H1 (cell line): Measurements from ENCODE around the gene SOWAHC.

Experiments
- EZH2 ChIP-seq: fragments of 200-600 bp; sonication (generic); IDR thresholded peaks from 2 replicates; pipeline ENCODE4 v1.7.1; 2012; ENCODE audit warnings: low read depth, mild to moderate bottlenecking, moderate library complexity, low read length, inconsistent platforms; ENCODE audit not compliant: severe bottlenecking
- RAD21 ChIP-seq, 2 experiments: IDR thresholded peaks in 1 of 2; conservative IDR thresholded peaks in 1 of 2; 2 replicates each; pipeline ENCODE4 v1.6.1; 2011; ENCODE audit warnings: low read depth in 2 of 2, low read length in 2 of 2, improper control_type of control experiment in 1 of 2, inconsistent platforms in 1 of 2, mild to moderate bottlenecking in 1 of 2, moderate library complexity in 1 of 2
- SP2 ChIP-seq: IDR thresholded peaks from 2 replicates; pipeline ENCODE4 v1.6.1; 2012; ENCODE audit warnings: mild to moderate bottlenecking, low read length, inconsistent platforms
- SRF ChIP-seq: IDR thresholded peaks from 2 replicates; pipeline ENCODE4 v1.6.1; 2011; ENCODE audit warnings: mild to moderate bottlenecking, low read depth, low read length, moderate library complexity
- SUZ12 ChIP-seq: fragments of 200-600 bp; sonication (generic); IDR thresholded peaks from 2 replicates; pipeline ENCODE4 v1.6.1; 2012; ENCODE audit warnings: mild to moderate bottlenecking, inconsistent platforms, low read length, moderate library complexity, mixed read lengths
- TF ChIP-seq, protein P1 (sequence below), 3 experiments: IDR thresholded peaks; 1 replicate in 2 of 3; 2 replicates in 1 of 3; pipeline versions ENCODE4 v1.5.1 to v1.6.1; 2011; ENCODE audit warnings: low read length in 3 of 3, mild to moderate bottlenecking in 3 of 3, inconsistent platforms in 2 of 3, low read depth in 1 of 3, moderate library complexity in 1 of 3; ENCODE audit not compliant: insufficient read depth in 1 of 3; ENCODE audit errors: control extremely low read depth in 1 of 3

DNA sequence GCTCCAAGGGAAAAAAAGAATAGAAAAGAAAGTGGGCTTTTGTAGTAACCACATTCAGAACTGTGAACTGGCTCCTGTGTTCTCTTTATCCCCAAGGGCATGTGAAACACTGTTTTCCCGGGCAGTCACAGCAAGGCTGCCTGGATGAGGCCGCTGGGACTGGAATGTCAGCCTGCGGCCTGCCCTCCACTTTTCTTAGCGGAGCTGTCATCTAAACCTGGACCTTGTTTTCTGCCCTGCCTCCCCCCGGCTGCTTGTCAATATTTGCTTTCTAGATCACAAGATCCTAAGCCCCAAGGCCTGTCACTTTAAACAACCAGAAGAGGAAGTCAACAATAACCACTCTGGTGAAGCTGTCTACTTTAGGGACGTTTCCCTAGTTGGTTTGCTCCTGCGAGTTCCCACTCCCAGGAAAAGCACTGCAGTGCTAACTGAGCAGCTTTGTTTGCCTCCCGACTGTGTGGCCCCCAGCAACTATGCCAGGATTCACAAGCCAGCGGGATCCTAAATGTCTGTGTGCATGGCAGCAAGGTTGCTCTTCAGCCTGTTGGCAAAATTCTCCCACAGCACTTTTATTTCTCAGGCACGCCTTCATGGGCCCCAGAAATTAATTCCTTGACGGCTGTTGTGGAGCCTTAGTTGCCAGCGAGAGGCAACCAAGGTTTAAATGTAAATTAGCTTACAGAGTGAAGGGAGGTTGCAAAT is 30.6 kb downstream of the SOWAHC start:
- TF ChIP-seq SP2: no peak
- TF ChIP-seq RAD21 (IDR thresholded peaks at IDR 0.05 in 1 of 2, conservative IDR thresholded peaks at IDR 0.05 in 1 of 2; ENCODE audit: low read depth in 2 of 2, low read length in 2 of 2): no peak
- TF ChIP-seq, protein P1, sequence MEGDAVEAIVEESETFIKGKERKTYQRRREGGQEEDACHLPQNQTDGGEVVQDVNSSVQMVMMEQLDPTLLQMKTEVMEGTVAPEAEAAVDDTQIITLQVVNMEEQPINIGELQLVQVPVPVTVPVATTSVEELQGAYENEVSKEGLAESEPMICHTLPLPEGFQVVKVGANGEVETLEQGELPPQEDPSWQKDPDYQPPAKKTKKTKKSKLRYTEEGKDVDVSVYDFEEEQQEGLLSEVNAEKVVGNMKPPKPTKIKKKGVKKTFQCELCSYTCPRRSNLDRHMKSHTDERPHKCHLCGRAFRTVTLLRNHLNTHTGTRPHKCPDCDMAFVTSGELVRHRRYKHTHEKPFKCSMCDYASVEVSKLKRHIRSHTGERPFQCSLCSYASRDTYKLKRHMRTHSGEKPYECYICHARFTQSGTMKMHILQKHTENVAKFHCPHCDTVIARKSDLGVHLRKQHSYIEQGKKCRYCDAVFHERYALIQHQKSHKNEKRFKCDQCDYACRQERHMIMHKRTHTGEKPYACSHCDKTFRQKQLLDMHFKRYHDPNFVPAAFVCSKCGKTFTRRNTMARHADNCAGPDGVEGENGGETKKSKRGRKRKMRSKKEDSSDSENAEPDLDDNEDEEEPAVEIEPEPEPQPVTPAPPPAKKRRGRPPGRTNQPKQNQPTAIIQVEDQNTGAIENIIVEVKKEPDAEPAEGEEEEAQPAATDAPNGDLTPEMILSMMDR (IDR thresholded peaks at IDR 0.05; ENCODE audit: control extremely low read depth in 1 of 3, insufficient read depth in 1 of 3, low read depth in 1 of 3, low read length in 3 of 3): no peak
- no peak for TF ChIP-seq EZH2
- no peak for TF ChIP-seq SUZ12
- no peak for TF ChIP-seq SRF
